HG02852 (cell line): ENCODE results near the gene PTCH2.
A peak's percentile ranks its signal among the peaks of the same experiment; 100 is the strongest.
"Not testable (repeated sequence)": the region's sequence is repeated elsewhere in the genome, so short reads cannot be mapped to it uniquely, and the experiment has no call there.

Source experiments
- ATAC-seq: cut with Tn5 transposase; IDR thresholded peaks from one replicate; pipeline ENCODE4 v1.9.1; 2021; ENCODE audit warnings: mild to moderate bottlenecking, moderate library complexity; ENCODE audit not compliant: unreplicated experiment

Gene PTCH2

DNA sequence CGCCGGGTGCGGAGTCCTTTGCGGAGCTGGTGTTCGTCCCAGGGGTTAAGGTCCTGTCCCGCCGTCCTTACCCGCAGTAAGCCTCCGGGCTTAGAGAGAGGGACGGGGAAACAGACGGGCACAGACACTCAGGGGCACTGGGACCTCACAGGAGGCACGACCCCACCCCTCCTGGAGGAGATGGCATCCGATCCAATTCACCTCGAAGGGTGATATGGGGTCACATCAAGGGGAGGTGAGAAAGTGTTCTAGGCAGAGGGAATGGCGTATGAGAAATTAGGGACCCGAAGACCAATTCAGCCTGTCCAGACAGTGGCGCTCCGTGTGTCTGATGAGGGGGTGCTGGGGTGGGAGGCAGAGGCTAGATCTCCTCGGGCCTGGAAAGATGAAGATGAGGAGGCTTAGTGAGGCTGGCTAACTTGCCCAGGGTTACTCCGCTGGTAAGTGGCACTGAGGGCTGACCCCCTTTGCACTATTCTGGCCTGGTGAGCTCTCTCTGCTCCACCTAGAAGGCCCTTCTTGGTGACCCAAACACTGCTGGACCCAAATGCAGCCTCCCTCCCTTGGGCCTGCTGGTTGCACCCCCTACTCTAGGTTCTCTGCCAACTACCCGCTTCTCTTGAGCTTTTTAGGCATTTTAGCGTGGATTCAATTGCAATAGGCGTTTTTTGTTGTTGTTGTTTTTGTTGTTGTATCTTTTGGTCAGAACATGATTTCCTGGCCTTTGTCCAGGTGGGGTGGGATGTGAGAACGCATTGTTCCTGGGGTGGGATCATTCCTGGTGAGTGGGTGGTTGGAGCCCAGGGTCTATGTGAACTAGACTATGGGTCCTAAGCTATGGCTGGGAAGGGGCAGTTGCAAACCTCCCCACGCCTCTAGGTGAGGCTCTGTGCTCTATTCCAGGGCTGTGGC is 22.5 kb downstream of the PTCH2 start:
- peak; percentile 17 for ATAC-seq

GRCh38 chr1:44819608-44820327 is 23.3 kb downstream of the PTCH2 start:
- peak; percentile 76 for ATAC-seq

GRCh38 chr1:44819196-44819607 is 23.9 kb downstream of the PTCH2 start:
- no peak for ATAC-seq

DNA sequence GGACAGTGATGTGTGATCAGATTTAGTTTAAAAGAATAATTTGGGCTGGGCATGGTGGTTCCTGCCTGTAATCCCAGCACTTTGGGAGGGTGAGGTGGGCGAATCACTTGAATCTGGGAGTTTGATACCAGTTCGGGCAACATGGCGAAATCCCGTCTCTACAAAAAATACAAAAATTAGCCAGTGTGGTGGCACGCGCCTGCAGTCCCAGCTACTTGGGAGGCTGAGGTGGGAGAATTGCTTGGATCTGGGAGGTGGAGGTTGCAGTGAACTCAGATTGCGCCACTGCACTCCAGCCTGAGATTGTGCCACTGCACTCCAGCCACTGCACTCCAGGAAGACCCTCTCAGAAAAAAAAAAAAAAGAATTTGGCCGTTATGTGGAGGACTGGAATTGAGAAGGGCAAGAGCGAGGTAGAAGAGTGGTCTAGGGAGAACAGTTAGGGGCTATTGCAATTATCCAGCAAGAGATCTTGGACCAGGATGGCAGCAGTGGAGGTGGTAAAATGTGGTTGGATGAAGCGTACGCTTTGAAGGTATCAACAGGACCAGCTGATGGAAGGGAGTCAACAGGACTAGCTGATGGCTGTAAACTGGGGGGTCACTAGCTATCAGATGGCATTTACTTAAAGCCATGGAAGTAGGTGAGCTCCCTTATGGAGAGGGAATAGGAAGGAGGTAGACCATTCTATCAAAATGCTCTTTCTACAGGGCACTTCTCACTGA is 25.1 kb downstream of the PTCH2 start:
- no peak for ATAC-seq

DNA sequence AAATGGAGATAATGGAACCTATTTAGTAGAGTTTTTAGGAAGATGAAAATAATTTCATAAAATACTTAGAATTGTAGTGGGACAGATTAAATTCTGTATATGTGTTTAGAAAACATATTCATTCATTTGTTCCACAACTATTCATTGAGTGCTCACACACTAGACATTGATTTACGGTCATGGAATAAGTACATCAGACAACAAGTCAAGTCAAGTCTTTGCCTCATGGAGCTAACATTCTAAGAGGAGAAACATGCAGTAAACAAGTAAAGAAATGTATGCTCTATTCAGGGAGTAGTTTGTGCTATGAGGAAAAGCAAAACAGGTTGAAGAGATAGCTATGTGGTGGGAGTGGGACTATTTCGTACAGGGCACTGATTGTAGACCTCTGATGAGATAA is 25.7 kb downstream of the PTCH2 start:
- ATAC-seq, result no peak

DNA sequence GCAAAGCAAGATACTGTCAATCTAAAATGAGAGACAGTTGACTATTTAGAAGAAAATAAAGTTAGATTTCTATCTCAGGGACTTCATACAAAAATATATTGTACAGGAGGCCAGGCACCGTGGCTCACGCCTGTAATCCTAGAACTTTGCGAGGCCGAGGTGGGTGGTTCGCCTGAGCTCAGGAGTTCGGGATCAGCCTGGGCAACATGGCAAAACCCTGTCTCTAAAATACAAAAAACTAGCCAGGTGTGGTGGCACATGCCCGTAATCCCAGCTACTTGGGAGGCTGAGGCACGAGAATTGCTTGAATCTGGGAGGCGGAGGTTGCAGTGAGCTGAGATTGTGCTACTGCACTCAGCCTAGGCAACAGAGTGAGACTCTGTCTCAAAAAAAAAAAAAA is 27.1 kb downstream of the PTCH2 start:
- ATAC-seq, result not testable (repeated sequence)

DNA sequence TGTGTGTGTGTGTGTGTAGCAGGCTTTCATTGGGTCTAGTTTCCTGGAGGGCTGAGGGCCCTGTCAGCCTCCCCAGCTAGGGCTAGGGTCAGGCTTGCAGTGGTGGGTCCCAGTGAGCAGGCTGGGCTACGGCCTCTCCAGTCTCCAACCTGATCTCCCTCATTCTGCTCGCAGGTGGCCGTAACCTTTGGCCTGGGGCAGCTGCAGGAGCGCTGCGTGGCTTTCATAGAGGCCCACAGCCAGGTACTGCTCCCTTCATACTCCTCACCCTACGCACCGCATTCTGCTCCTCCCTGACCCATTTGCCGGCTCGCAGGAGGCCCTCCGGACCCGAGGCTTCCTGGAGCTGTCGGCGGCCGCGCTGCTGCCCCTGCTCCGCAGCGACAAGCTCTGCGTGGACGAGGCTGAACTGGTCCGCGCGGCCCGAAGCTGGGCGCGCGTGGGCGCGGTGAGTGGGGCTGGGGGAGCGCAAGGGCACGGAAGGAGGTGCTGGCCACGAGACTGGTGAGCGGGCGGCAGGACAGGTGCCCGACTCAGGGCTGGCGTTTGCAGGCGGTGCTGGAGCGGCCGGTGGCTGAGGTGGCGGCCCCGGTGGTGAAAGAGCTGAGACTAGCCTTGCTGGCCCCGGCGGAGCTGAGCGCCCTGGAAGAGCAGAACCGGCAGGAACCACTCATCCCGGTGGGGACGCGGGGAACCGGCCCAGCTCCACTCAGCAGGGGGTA is 30.1 kb downstream of the PTCH2 start:
- no peak for ATAC-seq

- ATAC-seq, result no peak
Measured at GRCh38 chr1:44811234-44811633, 31.8 kb downstream of the PTCH2 start.

- not testable (repeated sequence) for ATAC-seq
Measured at GRCh38 chr1:44810762-44811105, 32.3 kb downstream of the PTCH2 start.

- ATAC-seq, result no peak
Measured at GRCh38 chr1:44810101-44810761, 32.8 kb downstream of the PTCH2 start.

DNA sequence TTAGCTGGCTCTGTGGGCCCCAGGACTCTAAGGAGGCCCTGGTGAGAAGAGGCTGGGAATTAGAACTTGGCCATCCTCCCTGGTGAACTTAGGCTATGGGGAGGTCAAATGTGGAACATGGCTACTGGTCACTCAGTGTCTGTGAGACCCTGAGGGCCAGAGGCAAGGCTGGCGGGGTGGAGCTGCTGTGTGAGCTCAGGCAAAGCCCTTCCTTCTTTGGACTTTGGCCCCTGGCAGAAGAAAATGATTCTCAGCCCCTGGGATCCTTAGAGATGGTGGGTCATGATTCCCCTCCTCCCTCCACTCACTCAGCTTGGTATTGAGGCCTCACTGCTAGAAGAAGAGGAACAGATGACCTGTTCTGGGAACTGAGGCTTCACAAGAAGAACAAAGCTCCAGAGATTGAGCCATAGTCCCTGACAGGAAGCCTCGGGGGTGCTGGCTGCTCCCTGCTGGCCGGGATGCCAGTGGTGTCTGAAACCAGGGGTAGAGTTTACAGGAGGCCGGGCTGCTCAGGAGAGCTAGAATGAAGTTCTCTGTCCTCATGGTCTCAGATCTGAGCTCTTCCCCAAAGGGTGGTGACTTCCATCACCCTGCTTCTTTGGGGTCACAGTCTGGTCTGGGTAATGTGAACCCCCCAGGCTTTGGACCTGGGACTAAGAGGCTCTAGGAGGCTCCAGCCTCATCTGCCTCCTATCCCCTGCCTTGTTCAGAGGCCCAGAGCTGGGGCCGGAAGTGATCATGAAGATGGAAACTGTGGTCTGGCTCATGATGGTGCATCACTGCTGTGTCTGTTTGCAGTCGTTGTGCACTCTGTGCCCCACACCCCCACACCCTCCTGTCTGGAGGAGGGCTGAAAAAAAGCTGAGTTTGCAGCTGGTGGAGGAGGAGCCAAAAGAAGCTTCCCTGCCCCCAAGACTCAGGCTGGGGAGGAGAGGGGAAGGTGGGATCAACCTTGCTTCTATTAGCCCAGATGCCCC is 33.8 kb downstream of the PTCH2 start:
- ATAC-seq, result peak; percentile 34

DNA sequence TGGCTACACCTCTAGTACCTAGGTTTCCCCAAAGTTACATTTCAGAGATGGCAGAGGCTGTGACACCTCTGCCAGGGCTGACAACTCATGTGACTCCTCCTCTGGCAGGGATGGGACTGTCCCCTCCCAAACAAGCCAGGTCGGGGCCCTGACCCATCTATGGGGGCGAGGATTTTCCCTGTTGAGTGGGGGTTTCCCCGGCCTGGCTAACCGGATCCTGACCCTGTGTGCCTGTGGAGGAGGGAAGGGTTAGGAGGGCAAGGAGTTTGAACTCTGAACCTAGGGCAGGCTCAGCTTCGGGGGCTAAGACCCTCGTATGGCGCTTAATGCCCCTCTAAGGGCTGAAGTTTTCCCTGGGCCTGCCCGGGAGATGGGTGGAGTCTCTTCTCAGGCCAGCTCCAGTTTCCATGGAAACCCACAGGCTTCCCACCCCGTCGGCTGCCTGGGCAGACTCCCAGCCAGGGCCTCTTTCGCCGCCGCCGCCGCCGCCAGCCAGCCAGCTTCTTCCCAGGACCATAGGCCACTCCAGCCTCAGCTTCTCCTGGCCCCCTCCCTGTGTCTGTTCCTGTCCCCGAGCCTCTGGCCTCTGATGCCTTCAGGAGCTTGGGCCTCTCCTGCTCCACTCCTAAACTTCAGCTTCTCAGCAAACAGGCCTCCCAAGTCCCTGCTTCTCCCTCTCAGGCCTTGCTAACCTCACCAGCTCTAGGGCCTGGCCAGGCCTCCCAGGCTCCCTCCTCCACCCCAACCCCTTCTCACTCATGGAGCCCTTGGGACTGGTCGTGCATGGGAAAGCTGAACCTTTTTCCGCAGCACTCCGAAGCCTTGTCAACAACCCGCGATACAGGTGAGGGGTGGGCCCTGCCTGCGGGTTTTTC is 34.8 kb downstream of the PTCH2 start, which contains the start of gene BTBD19:
BTBD19 (plus strand) TSS at position 461 of the 875 bp plus-strand sequence; CDS start at position 759, 298 bp downstream.
- ATAC-seq, result peak; percentile 24

GRCh38 chr1:44807364-44808062 is 35.5 kb downstream of the PTCH2 start:
- peak; percentile 37 for ATAC-seq

- peak; percentile 1 for ATAC-seq
Measured at GRCh38 chr1:44806704-44807363, 36.2 kb downstream of the PTCH2 start, which contains the start of gene DYNLT4. Gene DYNLT4, minus strand, starts transcription at chr1:44807351. Its CDS starts 683 bp downstream, at chr1:44806668.

DNA sequence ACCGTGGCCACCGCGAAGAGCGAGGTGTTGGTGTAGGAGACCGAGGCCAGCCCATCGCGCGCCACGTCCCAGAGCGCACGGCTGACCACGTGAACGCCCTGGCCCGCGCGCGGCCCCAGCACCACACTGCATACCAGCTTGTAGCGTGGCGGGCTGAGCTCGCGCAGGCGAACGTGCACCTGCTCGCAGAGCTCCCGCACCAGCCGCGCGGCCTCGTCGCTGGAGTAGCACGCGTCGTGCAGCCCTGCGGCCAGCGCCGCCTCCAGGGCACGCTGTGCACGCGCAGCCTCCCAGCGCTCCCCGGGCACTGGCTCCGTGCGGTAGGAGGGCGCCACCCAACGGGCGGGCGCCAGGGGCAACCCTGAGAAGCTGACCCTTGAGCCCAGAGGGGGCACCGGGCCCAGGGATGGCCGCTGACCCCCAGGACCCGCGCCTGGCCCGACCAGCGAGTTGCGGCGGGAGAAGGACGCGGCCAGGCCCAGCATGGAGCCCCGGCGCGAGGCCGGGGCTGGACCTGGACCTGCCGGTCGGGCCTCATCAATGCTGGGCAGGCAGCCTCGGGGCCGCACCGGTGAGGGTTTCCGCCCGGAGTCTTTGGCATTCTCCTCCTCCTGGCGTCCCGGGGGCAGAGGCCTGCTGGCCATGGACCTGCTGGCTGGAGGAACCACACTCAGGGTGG is 36.9 kb downstream of the PTCH2 start:
- ATAC-seq, result no peak
